ENCODE data around the gene C5orf63. TPM values are rescaled to one million over a fixed set of nuclear protein-coding genes. Genes with fewer than 3 reads are reported as not detected.

Gene C5orf63
- total and polyA plus RNA-seq, 9 of the 15 experiments (the other 6 are each of a cell fraction or from before 2014, with no cell fraction given), result 1.8 to 24.6 (median 6.2) TPM

DNA sequence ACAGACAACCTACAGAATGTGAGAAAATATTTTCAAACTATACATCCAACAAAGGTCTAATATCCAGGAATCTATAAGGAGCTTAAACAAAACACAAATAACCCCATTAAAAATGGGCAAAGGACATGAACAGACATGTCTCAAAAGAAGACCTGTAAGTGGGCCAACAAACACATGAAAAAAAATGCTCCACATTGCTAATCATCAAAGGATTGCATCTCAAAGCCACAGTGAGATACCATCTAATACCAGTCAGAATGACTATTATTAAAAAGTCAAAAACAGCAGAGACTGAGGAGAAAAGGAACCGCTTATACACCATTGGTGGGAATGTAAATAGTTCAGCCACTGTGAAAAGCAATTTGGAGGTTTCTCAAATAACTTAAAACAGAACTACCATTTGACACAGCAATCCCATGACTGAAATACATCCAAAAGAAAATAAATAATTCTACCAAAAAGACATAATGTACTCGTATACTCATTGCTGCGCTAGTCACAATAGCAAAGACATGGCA is 39.1 kb upstream of the C5orf63 start:
- no peaks in the 10 kb centered on the region; a peak in 1 of 5 replicates for H3K4me1 ChIP-seq (replicated peaks in 1 of 2; ENCODE audit: control insufficient read depth in 2 of 2, insufficient read depth in 2 of 2, low read length in 2 of 2)
- CTCF ChIA-PET (ENCODE audit: low intra/inter-chr PET ratio), result no interaction called here
- H3K36me3 ChIP-seq (ENCODE audit: control insufficient read depth, insufficient read depth, low read length), result no peaks in the 10 kb centered on the region
- POLR2A ChIA-PET, result no interaction called here
- no peak for ATAC-seq
- H4K20me1 ChIP-seq (replicated peaks; ENCODE audit: control insufficient read depth, insufficient read depth, low read length), result no peaks in the 10 kb centered on the region
- peaks cover 6 to 13% of the 10 kb centered on the region in 2 experiments; a peak in 3 of 5 replicates for H3K27me3 ChIP-seq (ENCODE audit: control insufficient read depth in 2 of 2, insufficient read depth in 2 of 2, low read length in 2 of 2)
- WGBS (ENCODE audit: insufficient coverage, low coverage, missing lambda C conversion rate), result 3% methylated on average over 3 of the region's 3 CpGs
- FAIRE-seq, result no peak
- H3K9me1 ChIP-seq (ENCODE audit: control insufficient read depth, insufficient read depth, low read length), result no peaks in the 10 kb centered on the region
- DNase-seq (ENCODE audit: extremely low read depth in 1 of 4, low spot score in 3 of 4), result no peak
- no peak overlapping the region for H3K27ac ChIP-seq (ENCODE audit: extremely low read depth, low read depth, low read length)
- H2AFZ ChIP-seq (ENCODE audit: low read depth, low read length), result no peak overlapping the region
- H3K9ac ChIP-seq (ENCODE audit: insufficient read depth in 1 of 2, low read depth in 2 of 2, low read length in 2 of 2), result no peak overlapping the region
- no peaks in the 10 kb centered on the region for H3K79me2 ChIP-seq (ENCODE audit: control insufficient read depth, insufficient read depth, low read length)
- in situ Hi-C loops (cut with MboI) (no loop called here), intact Hi-C loops (cut with micrococcal nuclease) (no loop called here)
- no peak overlapping the region for H3K4me3 ChIP-seq
- BruUV-seq (replicated peaks), result no TSS peak
- H3K4me2 ChIP-seq (ENCODE audit: insufficient read depth, low read length), result no peak overlapping the region
- no peaks in the 10 kb centered on the region for H3K9me3 ChIP-seq (replicated peaks; ENCODE audit: control insufficient read depth, insufficient read depth, low read depth, low read length)
- TF ChIP-seq KLF13 (tag; IDR thresholded peaks at IDR 0.05; ENCODE audit: borderline replicate concordance, low read depth) (no peak), ZNF695 (CRISPR knock-in tag; IDR thresholded peaks at IDR 0.05) (no peak), SIN3A (IDR thresholded peaks at IDR 0.05; ENCODE audit: borderline replicate concordance in 2 of 2, control insufficient read depth in 1 of 2, low read depth in 2 of 2, low read length in 2 of 2) (no peak), ZNF133 (CRISPR knock-in tag; IDR thresholded peaks at IDR 0.05) (no peak), GTF2E2 (tag; IDR thresholded peaks at IDR 0.05) (no peak), ZNF232 (CRISPR knock-in tag; IDR thresholded peaks at IDR 0.05) (no peak), MYNN (IDR thresholded peaks at IDR 0.05) (no peak), MYNN (CRISPR knock-in tag; IDR thresholded peaks at IDR 0.05) (no peak), HDAC6 (IDR thresholded peaks at IDR 0.05; ENCODE audit: low read depth, low read length) (no peak), ZNF274 (IDR thresholded peaks at IDR 0.05; ENCODE audit: borderline replicate concordance, low read depth, low read length) (no peak)
- TF ChIP-seq, protein P1, sequence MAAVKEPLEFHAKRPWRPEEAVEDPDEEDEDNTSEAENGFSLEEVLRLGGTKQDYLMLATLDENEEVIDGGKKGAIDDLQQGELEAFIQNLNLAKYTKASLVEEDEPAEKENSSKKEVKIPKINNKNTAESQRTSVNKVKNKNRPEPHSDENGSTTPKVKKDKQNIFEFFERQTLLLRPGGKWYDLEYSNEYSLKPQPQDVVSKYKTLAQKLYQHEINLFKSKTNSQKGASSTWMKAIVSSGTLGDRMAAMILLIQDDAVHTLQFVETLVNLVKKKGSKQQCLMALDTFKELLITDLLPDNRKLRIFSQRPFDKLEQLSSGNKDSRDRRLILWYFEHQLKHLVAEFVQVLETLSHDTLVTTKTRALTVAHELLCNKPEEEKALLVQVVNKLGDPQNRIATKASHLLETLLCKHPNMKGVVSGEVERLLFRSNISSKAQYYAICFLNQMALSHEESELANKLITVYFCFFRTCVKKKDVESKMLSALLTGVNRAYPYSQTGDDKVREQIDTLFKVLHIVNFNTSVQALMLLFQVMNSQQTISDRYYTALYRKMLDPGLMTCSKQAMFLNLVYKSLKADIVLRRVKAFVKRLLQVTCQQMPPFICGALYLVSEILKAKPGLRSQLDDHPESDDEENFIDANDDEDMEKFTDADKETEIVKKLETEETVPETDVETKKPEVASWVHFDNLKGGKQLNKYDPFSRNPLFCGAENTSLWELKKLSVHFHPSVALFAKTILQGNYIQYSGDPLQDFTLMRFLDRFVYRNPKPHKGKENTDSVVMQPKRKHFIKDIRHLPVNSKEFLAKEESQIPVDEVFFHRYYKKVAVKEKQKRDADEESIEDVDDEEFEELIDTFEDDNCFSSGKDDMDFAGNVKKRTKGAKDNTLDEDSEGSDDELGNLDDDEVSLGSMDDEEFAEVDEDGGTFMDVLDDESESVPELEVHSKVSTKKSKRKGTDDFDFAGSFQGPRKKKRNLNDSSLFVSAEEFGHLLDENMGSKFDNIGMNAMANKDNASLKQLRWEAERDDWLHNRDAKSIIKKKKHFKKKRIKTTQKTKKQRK (IDR thresholded peaks at IDR 0.05; ENCODE audit: borderline replicate concordance, low read depth, low read length), result no peak
- TF ChIP-seq, protein P2, sequence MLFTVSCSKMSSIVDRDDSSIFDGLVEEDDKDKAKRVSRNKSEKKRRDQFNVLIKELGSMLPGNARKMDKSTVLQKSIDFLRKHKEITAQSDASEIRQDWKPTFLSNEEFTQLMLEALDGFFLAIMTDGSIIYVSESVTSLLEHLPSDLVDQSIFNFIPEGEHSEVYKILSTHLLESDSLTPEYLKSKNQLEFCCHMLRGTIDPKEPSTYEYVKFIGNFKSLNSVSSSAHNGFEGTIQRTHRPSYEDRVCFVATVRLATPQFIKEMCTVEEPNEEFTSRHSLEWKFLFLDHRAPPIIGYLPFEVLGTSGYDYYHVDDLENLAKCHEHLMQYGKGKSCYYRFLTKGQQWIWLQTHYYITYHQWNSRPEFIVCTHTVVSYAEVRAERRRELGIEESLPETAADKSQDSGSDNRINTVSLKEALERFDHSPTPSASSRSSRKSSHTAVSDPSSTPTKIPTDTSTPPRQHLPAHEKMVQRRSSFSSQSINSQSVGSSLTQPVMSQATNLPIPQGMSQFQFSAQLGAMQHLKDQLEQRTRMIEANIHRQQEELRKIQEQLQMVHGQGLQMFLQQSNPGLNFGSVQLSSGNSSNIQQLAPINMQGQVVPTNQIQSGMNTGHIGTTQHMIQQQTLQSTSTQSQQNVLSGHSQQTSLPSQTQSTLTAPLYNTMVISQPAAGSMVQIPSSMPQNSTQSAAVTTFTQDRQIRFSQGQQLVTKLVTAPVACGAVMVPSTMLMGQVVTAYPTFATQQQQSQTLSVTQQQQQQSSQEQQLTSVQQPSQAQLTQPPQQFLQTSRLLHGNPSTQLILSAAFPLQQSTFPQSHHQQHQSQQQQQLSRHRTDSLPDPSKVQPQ (CRISPR knock-in tag; IDR thresholded peaks at IDR 0.05; ENCODE audit: borderline replicate concordance), result no peak
- TF ChIP-seq, protein P3, sequence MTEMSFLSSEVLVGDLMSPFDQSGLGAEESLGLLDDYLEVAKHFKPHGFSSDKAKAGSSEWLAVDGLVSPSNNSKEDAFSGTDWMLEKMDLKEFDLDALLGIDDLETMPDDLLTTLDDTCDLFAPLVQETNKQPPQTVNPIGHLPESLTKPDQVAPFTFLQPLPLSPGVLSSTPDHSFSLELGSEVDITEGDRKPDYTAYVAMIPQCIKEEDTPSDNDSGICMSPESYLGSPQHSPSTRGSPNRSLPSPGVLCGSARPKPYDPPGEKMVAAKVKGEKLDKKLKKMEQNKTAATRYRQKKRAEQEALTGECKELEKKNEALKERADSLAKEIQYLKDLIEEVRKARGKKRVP (CRISPR knock-in tag; IDR thresholded peaks at IDR 0.05), result no peak
- TF ChIP-seq, protein P4, sequence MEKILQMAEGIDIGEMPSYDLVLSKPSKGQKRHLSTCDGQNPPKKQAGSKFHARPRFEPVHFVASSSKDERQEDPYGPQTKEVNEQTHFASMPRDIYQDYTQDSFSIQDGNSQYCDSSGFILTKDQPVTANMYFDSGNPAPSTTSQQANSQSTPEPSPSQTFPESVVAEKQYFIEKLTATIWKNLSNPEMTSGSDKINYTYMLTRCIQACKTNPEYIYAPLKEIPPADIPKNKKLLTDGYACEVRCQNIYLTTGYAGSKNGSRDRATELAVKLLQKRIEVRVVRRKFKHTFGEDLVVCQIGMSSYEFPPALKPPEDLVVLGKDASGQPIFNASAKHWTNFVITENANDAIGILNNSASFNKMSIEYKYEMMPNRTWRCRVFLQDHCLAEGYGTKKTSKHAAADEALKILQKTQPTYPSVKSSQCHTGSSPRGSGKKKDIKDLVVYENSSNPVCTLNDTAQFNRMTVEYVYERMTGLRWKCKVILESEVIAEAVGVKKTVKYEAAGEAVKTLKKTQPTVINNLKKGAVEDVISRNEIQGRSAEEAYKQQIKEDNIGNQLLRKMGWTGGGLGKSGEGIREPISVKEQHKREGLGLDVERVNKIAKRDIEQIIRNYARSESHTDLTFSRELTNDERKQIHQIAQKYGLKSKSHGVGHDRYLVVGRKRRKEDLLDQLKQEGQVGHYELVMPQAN (IDR thresholded peaks at IDR 0.05; ENCODE audit: borderline replicate concordance), result no peak
